ENCODE data around the gene TMEM171.

DNA sequence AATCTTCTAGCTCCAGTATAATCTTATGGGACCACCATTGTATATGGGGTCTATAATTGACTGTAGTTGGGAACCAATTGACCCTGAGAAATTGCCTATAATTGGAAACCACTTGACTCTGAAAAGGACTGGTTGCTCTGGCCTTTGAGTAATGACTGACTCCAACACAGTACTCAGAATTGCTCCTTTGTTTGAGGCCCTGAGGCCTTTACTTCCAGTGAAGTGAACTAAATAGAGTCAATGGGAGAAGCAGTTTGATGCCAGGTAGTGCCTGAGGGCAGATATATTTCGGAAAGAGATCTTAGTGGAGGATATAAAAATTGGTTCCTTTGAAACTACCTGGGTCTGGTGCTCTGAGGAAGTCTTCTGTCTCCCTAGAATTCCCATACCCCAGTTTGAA, 16.0 kb upstream of the TMEM171 start:
- TF ChIP-seq, protein P1, sequence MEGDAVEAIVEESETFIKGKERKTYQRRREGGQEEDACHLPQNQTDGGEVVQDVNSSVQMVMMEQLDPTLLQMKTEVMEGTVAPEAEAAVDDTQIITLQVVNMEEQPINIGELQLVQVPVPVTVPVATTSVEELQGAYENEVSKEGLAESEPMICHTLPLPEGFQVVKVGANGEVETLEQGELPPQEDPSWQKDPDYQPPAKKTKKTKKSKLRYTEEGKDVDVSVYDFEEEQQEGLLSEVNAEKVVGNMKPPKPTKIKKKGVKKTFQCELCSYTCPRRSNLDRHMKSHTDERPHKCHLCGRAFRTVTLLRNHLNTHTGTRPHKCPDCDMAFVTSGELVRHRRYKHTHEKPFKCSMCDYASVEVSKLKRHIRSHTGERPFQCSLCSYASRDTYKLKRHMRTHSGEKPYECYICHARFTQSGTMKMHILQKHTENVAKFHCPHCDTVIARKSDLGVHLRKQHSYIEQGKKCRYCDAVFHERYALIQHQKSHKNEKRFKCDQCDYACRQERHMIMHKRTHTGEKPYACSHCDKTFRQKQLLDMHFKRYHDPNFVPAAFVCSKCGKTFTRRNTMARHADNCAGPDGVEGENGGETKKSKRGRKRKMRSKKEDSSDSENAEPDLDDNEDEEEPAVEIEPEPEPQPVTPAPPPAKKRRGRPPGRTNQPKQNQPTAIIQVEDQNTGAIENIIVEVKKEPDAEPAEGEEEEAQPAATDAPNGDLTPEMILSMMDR (IDR thresholded peaks at IDR 0.05; ENCODE audit: poor library complexity) = no peak
- TF ChIP-seq EZH2 (IDR thresholded peaks at IDR 0.05; ENCODE audit: borderline replicate concordance) = no peak
- no peak for TF ChIP-seq EZH2phosphoT487 (IDR thresholded peaks at IDR 0.05; ENCODE audit: low read depth, severe bottlenecking, unreplicated experiment)

Measured in hepatocyte (in vitro differentiated cells).